Measurements from ENCODE around the gene NCKAP5L.

The NCKAP5L gene

GRCh38 chr12:49806321-49806813, 21.8 kb downstream of the NCKAP5L start:
- no peak for ATAC-seq (ENCODE audit: low read depth)

DNA sequence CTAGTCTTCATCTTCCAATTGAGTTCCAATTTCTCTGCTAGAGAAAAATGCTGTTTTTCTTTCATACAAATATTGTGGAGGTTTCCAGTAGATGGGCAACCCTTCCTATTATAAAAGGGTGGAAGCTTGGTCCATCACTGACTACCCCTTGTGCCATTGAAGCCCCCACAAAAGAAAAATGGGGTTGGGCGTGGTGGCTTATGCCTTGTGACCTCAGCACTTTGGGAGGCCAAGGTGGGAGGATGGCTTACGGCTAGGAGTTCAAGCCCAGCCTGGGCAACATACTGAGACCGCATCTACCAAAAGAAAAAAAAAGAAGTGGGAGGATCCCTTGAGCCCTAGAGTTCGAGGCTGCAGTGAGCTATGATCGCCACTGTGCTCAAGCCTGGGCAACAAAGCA, 22.8 kb downstream of the NCKAP5L start:
- no peak overlapping the region for H3K27ac Mint-ChIP-seq
- H3K27me3 Mint-ChIP-seq: no peaks in the 10 kb centered on the region
- H3K4me1 Mint-ChIP-seq: no peaks in the 10 kb centered on the region
- DNase-seq (ENCODE audit: low spot score in 2 of 2) (no peak), ATAC-seq (ENCODE audit: low read depth) (no peak)
- no peak overlapping the region for H3K4me3 Mint-ChIP-seq
- peaks cover 16% of the 10 kb centered on the region for H3K36me3 Mint-ChIP-seq
- H3K9me3 Mint-ChIP-seq: no peaks in the 10 kb centered on the region

More at GRCh38 chr12:49806321-49806813, 21.8 kb downstream of the NCKAP5L start:
- H3K27me3 Mint-ChIP-seq: no peaks in the 10 kb centered on the region
- H3K4me3 Mint-ChIP-seq: no peak overlapping the region
- H3K9me3 Mint-ChIP-seq: no peaks in the 10 kb centered on the region
- no peak for DNase-seq (ENCODE audit: low spot score in 2 of 2)
- H3K4me1 Mint-ChIP-seq: peaks cover 3% of the 10 kb centered on the region
- peaks cover 15% of the 10 kb centered on the region for H3K36me3 Mint-ChIP-seq
- no peak overlapping the region for H3K27ac Mint-ChIP-seq

GRCh38 chr12:49804821-49805220, 23.4 kb downstream of the NCKAP5L start:
- Mint-ChIP-seq H3K27me3 (no peaks in the 10 kb centered on the region), H3K36me3 (peaks cover 19% of the 10 kb centered on the region), H3K9me3 (no peaks in the 10 kb centered on the region), H3K4me3 (no peak overlapping the region), H3K27ac (no peak overlapping the region), H3K4me1 (no peaks in the 10 kb centered on the region)
- DNase-seq (ENCODE audit: low spot score in 2 of 2) (no peak), ATAC-seq (ENCODE audit: low read depth) (no peak)

- no peaks in the 10 kb centered on the region for H3K4me1 Mint-ChIP-seq
- no peaks in the 10 kb centered on the region for H3K27me3 Mint-ChIP-seq
- peaks cover 19% of the 10 kb centered on the region for H3K36me3 Mint-ChIP-seq
- no peaks in the 10 kb centered on the region for H3K9me3 Mint-ChIP-seq
- DNase-seq (ENCODE audit: low spot score in 2 of 2) (no peak), ATAC-seq (ENCODE audit: low read depth) (no peak)
- H3K27ac Mint-ChIP-seq: no peak overlapping the region
- H3K4me3 Mint-ChIP-seq: no peak overlapping the region
Observed at GRCh38 chr12:49803693-49804450, 24.3 kb downstream of the NCKAP5L start.

- no peaks in the 10 kb centered on the region for H3K4me1 Mint-ChIP-seq
Observed at GRCh38 chr12:49801141-49802063, 26.8 kb downstream of the NCKAP5L start.

DNA sequence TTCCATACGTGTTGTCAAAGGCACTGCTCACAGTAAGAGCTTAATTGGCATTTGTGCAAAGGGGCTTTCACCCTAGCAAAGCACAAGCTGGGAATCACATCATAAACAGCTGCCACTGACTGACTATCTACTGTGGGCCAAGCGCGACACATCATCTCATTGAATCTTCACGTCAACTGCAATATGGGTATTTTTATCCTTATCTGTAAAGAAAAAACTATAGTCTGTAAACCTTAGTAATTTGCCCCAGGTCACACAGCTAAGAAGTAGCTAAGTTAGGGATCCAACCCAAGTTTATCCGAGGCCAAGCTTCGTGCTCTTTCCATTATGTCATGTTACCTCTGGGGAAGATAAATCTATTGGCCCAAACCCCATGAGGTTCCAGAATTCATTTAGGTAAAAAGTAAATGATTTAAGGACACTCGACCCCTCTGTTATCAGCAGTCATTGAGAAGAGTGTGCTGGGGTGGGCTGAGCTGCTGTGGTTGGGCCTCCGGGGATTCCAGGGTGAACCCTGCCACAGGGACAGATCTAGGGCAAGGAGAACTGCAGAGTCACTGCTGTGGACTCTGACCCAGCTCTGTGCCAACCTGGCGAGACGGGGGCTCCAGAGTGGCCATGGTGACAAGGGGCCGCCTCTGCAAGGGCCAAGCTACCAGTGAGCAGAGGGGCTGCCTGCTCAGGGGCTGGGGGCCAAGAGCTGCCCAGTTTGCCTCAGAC, 27.6 kb downstream of the NCKAP5L start:
- DNase-seq (ENCODE audit: low spot score in 2 of 2) (no peak), ATAC-seq (ENCODE audit: low read depth) (no peak)
- Mint-ChIP-seq H3K4me1 (no peaks in the 10 kb centered on the region), H3K27me3 (no peaks in the 10 kb centered on the region), H3K36me3 (peaks cover 19% of the 10 kb centered on the region), H3K4me3 (no peak overlapping the region), H3K27ac (no peak overlapping the region), H3K9me3 (no peaks in the 10 kb centered on the region)

More at GRCh38 chr12:49801141-49802063, 26.8 kb downstream of the NCKAP5L start:
- H3K27ac Mint-ChIP-seq: no peak overlapping the region
- H3K9me3 Mint-ChIP-seq: no peaks in the 10 kb centered on the region
- peaks cover 22% of the 10 kb centered on the region for H3K36me3 Mint-ChIP-seq
- no peaks in the 10 kb centered on the region for H3K27me3 Mint-ChIP-seq
- no peak overlapping the region for H3K4me3 Mint-ChIP-seq
- ATAC-seq (ENCODE audit: low read depth): no peak
- DNase-seq (ENCODE audit: low spot score in 2 of 2): no peak

DNA sequence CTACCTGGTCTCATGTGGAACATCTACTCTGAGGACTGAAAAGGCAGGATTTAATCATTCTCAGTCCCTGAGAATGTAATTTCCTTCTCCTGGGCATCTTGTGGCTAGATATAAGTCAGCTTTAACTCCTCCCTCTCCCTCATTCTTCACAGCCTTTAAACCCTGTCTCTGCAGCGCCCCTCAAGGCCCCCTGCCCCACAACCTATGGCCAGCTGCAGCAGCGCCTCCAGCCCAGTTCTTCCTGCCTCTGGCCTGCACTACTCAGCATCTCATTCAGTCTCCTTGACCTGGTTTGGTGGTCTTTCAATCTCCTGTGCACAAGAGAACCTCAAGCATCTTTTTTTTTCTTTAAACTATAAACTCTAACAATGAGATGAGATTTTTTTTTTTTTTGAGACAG, 29.3 kb downstream of the NCKAP5L start:
- Mint-ChIP-seq H3K27ac (no peak overlapping the region), H3K36me3 (peaks cover 16% of the 10 kb centered on the region), H3K27me3 (no peaks in the 10 kb centered on the region), H3K4me1 (no peaks in the 10 kb centered on the region), H3K4me3 (no peak overlapping the region), H3K9me3 (no peaks in the 10 kb centered on the region)
- DNase-seq (ENCODE audit: low spot score in 2 of 2): no peak
- no peak for ATAC-seq (ENCODE audit: low read depth)

- H3K27ac Mint-ChIP-seq: no peak overlapping the region
- ATAC-seq (ENCODE audit: low read depth) (no peak), DNase-seq (ENCODE audit: low spot score in 2 of 2) (no peak)
- H3K9me3 Mint-ChIP-seq: no peaks in the 10 kb centered on the region
- H3K4me1 Mint-ChIP-seq: no peaks in the 10 kb centered on the region
- H3K36me3 Mint-ChIP-seq: peaks cover 14% of the 10 kb centered on the region
- H3K27me3 Mint-ChIP-seq: no peaks in the 10 kb centered on the region
- H3K4me3 Mint-ChIP-seq: no peak overlapping the region
Observed at GRCh38 chr12:49798248-49798647, 30.0 kb downstream of the NCKAP5L start.

DNA sequence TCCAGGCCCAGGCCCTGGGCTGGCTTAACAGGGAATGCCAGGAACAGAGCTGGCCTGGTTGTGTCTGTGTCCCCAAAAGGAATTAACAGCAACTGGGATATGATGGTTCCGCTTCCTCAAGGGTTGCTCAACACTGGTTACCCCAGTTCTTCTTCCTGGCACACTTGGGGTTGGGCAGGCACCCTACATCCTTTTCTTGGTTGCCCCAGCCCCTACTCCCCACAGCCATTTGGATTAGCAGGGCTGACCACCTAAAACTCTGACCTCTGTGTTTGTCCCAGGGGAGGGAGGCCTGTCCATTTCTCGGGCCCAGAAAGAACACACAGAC, 30.8 kb downstream of the NCKAP5L start:
- DNase-seq (ENCODE audit: low spot score in 2 of 2): no peak
- H3K4me1 Mint-ChIP-seq: no peaks in the 10 kb centered on the region
- no peaks in the 10 kb centered on the region for H3K27me3 Mint-ChIP-seq
- no peak overlapping the region for H3K4me3 Mint-ChIP-seq
- ATAC-seq (ENCODE audit: low read depth): no peak
- no peak overlapping the region for H3K27ac Mint-ChIP-seq
- no peaks in the 10 kb centered on the region for H3K9me3 Mint-ChIP-seq
- peaks cover 9% of the 10 kb centered on the region for H3K36me3 Mint-ChIP-seq

DNA sequence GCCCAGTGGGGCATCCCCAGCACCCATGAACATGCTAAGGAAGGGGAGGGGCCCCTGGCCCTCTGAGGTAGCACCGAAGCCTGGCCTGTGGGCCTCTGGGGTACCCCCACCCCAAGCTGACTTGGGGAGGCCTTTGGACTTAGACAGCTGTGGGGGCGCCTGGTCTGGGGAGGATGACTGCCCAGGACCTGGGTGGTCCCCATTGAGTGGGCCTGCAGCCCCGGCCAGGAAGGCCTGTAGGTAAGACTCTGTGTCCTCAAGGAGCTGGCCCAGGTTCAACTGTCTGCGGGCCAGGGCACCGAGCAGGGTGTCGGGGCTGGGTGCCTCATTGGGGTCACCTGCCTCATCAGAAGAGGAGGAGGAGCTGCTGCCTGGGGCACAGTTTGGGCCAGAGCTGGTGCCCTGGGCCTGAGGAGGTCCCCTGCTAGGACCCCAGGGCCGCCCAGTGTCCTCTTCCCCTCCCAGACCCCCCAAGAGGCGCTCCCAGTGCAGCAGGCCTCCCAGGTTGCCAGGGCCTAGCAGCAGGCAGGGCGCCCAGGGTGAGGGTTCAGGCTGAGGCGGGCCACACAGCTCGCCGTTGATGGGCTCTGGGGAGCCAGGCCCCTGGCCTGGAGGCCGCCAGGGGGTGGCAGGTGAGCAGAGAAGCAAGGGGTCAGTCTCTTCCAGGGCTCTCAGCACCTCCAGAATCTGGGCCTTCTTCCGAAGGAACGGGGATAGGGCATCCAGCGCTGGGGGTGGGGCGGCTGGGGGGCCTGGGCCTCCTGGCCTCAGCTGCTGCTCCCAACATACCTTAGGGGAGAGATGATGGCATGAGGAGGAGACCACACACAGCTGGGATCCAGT, 31.4 kb downstream of the NCKAP5L start:
- ATAC-seq (ENCODE audit: low read depth): no peak
- Mint-ChIP-seq H3K9me3 (no peaks in the 10 kb centered on the region), H3K27ac (no peak overlapping the region), H3K4me1 (no peaks in the 10 kb centered on the region), H3K4me3 (no peak overlapping the region), H3K27me3 (no peaks in the 10 kb centered on the region), H3K36me3 (peaks cover 8% of the 10 kb centered on the region)
- no peak for DNase-seq (ENCODE audit: low spot score in 2 of 2)

DNA sequence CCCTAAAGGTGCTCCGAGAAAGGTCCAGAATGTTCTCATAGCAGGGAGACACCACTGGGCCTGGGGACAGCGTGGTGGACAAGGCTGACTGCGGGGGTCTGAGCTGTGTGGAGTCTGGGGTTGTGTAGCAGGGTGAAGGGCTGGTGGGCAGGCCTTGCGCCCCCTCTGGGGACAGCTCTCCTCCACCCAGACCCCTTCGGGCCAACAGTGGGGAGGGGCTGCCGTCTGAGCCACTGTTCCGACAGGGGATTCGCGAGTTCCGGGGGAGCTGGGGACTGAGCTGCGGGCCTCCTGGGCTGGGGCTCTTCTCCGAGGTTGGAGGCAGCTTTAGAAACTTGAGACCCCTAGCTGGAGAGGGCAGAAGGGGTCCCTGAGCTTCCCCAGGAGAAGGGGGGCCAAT, 32.1 kb downstream of the NCKAP5L start:
- DNase-seq (ENCODE audit: low spot score in 2 of 2) (no peak), ATAC-seq (ENCODE audit: low read depth) (no peak)
- Mint-ChIP-seq H3K9me3 (no peaks in the 10 kb centered on the region), H3K27me3 (no peaks in the 10 kb centered on the region), H3K4me1 (no peaks in the 10 kb centered on the region), H3K4me3 (no peak overlapping the region), H3K36me3 (peaks cover 6% of the 10 kb centered on the region), H3K27ac (no peak overlapping the region)

GRCh38 chr12:49795654-49796105, 32.5 kb downstream of the NCKAP5L start:
- Mint-ChIP-seq H3K36me3 (peaks cover 6% of the 10 kb centered on the region), H3K9me3 (no peaks in the 10 kb centered on the region), H3K27me3 (no peaks in the 10 kb centered on the region), H3K27ac (no peak overlapping the region), H3K4me1 (no peaks in the 10 kb centered on the region), H3K4me3 (no peak overlapping the region)
- ATAC-seq (ENCODE audit: low read depth): no peak
- DNase-seq (ENCODE audit: low spot score in 2 of 2): no peak
